HFFc6 (cell line): ENCODE measurements around the gene PAPPA2. TPM values are rescaled to one million over a fixed set of nuclear protein-coding genes. Genes with fewer than 3 reads are reported as not detected.

Source experiments
- DNase-seq: peaks from one replicate; pipeline ENCODE4 v3.0.0-alpha.2; 2018
- H3K27ac Mint-ChIP-seq: 2 replicates; pipeline ENCODE4 v1.8.0; 2020; ENCODE audit warnings: mild to moderate bottlenecking, mixed read lengths
- H3K27me3 Mint-ChIP-seq: 2 replicates; pipeline ENCODE4 v1.8.0; 2021; ENCODE audit warnings: mild to moderate bottlenecking, moderate library complexity, mixed read lengths; ENCODE audit not compliant: insufficient read depth
- H3K36me3 Mint-ChIP-seq: 2 replicates; pipeline ENCODE4 v1.8.0; 2021; ENCODE audit warnings: low read depth, mixed read lengths
- H3K4me1 Mint-ChIP-seq: 2 replicates; pipeline ENCODE4 v1.8.0; 2020; ENCODE audit warnings: low read depth, mixed read lengths
- H3K4me3 Mint-ChIP-seq: 2 replicates; pipeline ENCODE4 v1.8.0; 2020; ENCODE audit warnings: mild to moderate bottlenecking, moderate library complexity, mixed read lengths
- H3K9me3 Mint-ChIP-seq: 2 replicates; pipeline ENCODE4 v1.8.0; 2020; ENCODE audit warnings: mild to moderate bottlenecking, mixed read lengths
- total RNA-seq, 6 experiments: library from RNA; stranded (reverse); fragmentation: NEBNext Ultra II Directional; extraction: Animal tissue kit (Norgen Biotek cat#: 25700); gene quantifications; 2 replicates in 1 of 6; 3 replicates in 5 of 6; pipeline ENCODE4 v1.2.3, GENCODE V29; 2021
- TF ChIP-seq, protein P1 (sequence below): fragments of 200-600 bp; sonication (generic); IDR thresholded peaks from 2 replicates; pipeline ENCODE4 v1.5.0; 2021; ENCODE audit warnings: antibody characterized with exemption, mild to moderate bottlenecking

Gene PAPPA2
- total RNA-seq, 6 experiments from 2014 or later, result 0.16 to 1.1 (median 0.42) TPM

GRCh38 chr1:176785056-176785455 is 322.1 kb downstream of the PAPPA2 start:
- H3K9me3 Mint-ChIP-seq, result peaks cover 35% of the 10 kb centered on the region; the same call in 1 of the 2 replicates
- no peaks in the 10 kb centered on the region; the same call in 1 of the 2 replicates for H3K27me3 Mint-ChIP-seq
- no peaks in the 10 kb centered on the region for H3K36me3 Mint-ChIP-seq
- TF ChIP-seq, protein P1, sequence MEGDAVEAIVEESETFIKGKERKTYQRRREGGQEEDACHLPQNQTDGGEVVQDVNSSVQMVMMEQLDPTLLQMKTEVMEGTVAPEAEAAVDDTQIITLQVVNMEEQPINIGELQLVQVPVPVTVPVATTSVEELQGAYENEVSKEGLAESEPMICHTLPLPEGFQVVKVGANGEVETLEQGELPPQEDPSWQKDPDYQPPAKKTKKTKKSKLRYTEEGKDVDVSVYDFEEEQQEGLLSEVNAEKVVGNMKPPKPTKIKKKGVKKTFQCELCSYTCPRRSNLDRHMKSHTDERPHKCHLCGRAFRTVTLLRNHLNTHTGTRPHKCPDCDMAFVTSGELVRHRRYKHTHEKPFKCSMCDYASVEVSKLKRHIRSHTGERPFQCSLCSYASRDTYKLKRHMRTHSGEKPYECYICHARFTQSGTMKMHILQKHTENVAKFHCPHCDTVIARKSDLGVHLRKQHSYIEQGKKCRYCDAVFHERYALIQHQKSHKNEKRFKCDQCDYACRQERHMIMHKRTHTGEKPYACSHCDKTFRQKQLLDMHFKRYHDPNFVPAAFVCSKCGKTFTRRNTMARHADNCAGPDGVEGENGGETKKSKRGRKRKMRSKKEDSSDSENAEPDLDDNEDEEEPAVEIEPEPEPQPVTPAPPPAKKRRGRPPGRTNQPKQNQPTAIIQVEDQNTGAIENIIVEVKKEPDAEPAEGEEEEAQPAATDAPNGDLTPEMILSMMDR, result no peak
- H3K4me1 Mint-ChIP-seq, result no peaks in the 10 kb centered on the region
- H3K27ac Mint-ChIP-seq, result no peak overlapping the region
- no peak for DNase-seq
- H3K4me3 Mint-ChIP-seq, result no peak overlapping the region

- Mint-ChIP-seq H3K36me3 (no peaks in the 10 kb centered on the region), H3K27me3 (no peaks in the 10 kb centered on the region), H3K9me3 (peaks cover 36% of the 10 kb centered on the region), H3K4me1 (no peaks in the 10 kb centered on the region), H3K4me3 (no peak overlapping the region), H3K27ac (no peak overlapping the region)
- no peak for DNase-seq
- TF ChIP-seq, protein P1, result no peak
Observed at GRCh38 chr1:176785791-176786190, 322.8 kb downstream of the PAPPA2 start.

- H3K4me3 Mint-ChIP-seq, result no peak overlapping the region
- H3K27me3 Mint-ChIP-seq, result no peaks in the 10 kb centered on the region
- H3K36me3 Mint-ChIP-seq, result no peaks in the 10 kb centered on the region
- no peak for DNase-seq
- TF ChIP-seq, protein P1, result no peak
- H3K4me1 Mint-ChIP-seq, result no peaks in the 10 kb centered on the region
- H3K9me3 Mint-ChIP-seq, result peaks cover 31% of the 10 kb centered on the region
- no peak overlapping the region for H3K27ac Mint-ChIP-seq
Observed at GRCh38 chr1:176786274-176786673, 323.3 kb downstream of the PAPPA2 start.

DNA sequence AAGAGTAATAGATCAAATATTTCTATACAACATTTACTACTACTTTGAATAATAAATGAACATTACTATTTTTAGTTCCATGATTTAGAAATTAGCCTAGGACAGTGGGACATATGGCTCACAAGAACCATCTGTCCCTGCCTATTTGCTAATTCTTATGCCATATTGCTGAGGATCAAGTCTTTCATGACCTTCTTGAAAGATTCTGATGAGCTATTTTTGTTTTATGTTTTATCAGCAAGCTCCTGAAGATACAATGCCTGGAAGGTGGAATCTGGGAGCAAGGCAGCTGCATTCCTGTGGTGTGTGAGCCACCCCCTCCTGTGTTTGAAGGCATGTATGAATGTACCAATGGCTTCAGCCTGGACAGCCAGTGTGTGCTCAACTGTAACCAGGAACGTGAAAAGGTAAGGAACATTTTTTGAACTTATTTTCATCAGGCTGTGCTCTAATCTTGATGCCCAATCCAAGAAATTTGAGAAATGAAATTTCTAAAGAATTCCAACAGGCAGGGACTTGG is 326.7 kb downstream of the PAPPA2 start:
- TF ChIP-seq, protein P1, result no peak
- no peaks in the 10 kb centered on the region for H3K36me3 Mint-ChIP-seq
- no peak overlapping the region for H3K4me3 Mint-ChIP-seq
- no peaks in the 10 kb centered on the region for H3K4me1 Mint-ChIP-seq
- DNase-seq, result no peak
- no peak overlapping the region for H3K27ac Mint-ChIP-seq
- H3K27me3 Mint-ChIP-seq, result no peaks in the 10 kb centered on the region
- peaks cover 46% of the 10 kb centered on the region for H3K9me3 Mint-ChIP-seq

GRCh38 chr1:176790786-176791185 is 327.8 kb downstream of the PAPPA2 start:
- H3K36me3 Mint-ChIP-seq, result no peaks in the 10 kb centered on the region; the same call in 1 of the 2 replicates
- TF ChIP-seq, protein P1, result no peak
- DNase-seq, result no peak
- no peaks in the 10 kb centered on the region for H3K4me1 Mint-ChIP-seq
- H3K27me3 Mint-ChIP-seq, result no peaks in the 10 kb centered on the region; the same call in 1 of the 2 replicates
- peaks cover 46% of the 10 kb centered on the region for H3K9me3 Mint-ChIP-seq
- H3K4me3 Mint-ChIP-seq, result no peak overlapping the region
- no peak overlapping the region for H3K27ac Mint-ChIP-seq
